ENCODE results near the gene CCDC137. TPM values are rescaled to one million over a fixed set of nuclear protein-coding genes. Genes with fewer than 3 reads are reported as not detected.
A peak's percentile ranks its signal among the peaks of the same experiment; 100 is the strongest.

Gene CCDC137
- total RNA-seq, 2 experiments from 2014 or later, result 39.4 to 61.4 TPM

GRCh38 chr17:81682565-81683207 lies 16.1 kb downstream of the CCDC137 start:
- Histone ChIP-seq H3K9me3 (ENCODE audit: low read length) (no peaks in the 10 kb centered on the region), H3K4me3 (ENCODE audit: low read depth, low read length, poor library complexity, severe bottlenecking) (peak overlapping the region; percentile 78), H2AFZ (ENCODE audit: low read length) (peak overlapping the region; percentile 24; the same call in 1 of the 2 replicates), H3K4me2 (ENCODE audit: low read length) (peak overlapping the region; percentile 93), H3K27ac (ENCODE audit: low read depth, low read length, poor library complexity, severe bottlenecking) (peak overlapping the region; percentile 29), H3K36me3 (ENCODE audit: insufficient read depth, low read length) (peaks cover 33% of the 10 kb centered on the region), H4K20me1 (ENCODE audit: insufficient read depth, low read length) (peaks cover 5% of the 10 kb centered on the region; the same call in 1 of the 2 replicates), H3K9me2 (ENCODE audit: insufficient read depth, low read length) (no peaks in the 10 kb centered on the region), H3K79me2 (ENCODE audit: insufficient read depth, low read depth, low read length) (peaks cover 43% of the 10 kb centered on the region), H3K4me1 (ENCODE audit: insufficient read depth, low read length, poor library complexity, severe bottlenecking) (peaks cover 23% of the 10 kb centered on the region)
- no TSS peak for BruUV-seq (replicated peaks)
- no peak for TF ChIP-seq CTCF (conservative IDR thresholded peaks at IDR 0.05; ENCODE audit: low read length)
- no peak for TF ChIP-seq EZH2phosphoT487 (IDR thresholded peaks at IDR 0.05; ENCODE audit: borderline replicate concordance, low read depth, low read length)
- intact Hi-C loops (cut with micrococcal nuclease; ENCODE audit: unreplicated experiment), result loop anchor here (1.0 to 5.0 kb wide), 4 partner anchors 15 to 415 kb away; partner anchors contain the start of genes FASN and MRPL12
- POLR2A ChIA-PET, result interaction anchor here (0.6 to 1.7 kb wide), 5 partner anchors 14 to 30 kb away, joined by 3 to 12 read pairs (median 6); partner anchors contain the start of genes CCDC137, MRPL12 and OXLD1
- no peak for DNase-seq (ENCODE audit: low spot score)
- CTCF ChIA-PET (ENCODE audit: unreplicated experiment), result interaction anchor here (0.6 kb wide), 1 partner anchor 7 kb away, joined by 3 read pairs; no protein-coding TSS in a partner anchor

- no peak for DNase-seq (ENCODE audit: low spot score)
- POLR2A ChIA-PET, result interaction anchor here (0.6 to 1.7 kb wide), 6 partner anchors 15 to 165 kb away, joined by 3 to 12 read pairs (median 6); partner anchors contain the start of genes CCDC137, MRPL12 and OXLD1
- intact Hi-C loops (cut with micrococcal nuclease; ENCODE audit: unreplicated experiment), result loop anchor here (1.0 to 5.0 kb wide), 4 partner anchors 16 to 414 kb away; partner anchors contain the start of genes FASN and MRPL12
Measured at GRCh38 chr17:81683208-81683583, 16.7 kb downstream of the CCDC137 start.

More at GRCh38 chr17:81683208-81683583, 16.7 kb downstream of the CCDC137 start:
- peak overlapping the region; percentile 93 for H3K4me2 ChIP-seq (ENCODE audit: low read length)
- CTCF ChIA-PET (ENCODE audit: unreplicated experiment), result interaction anchor here (0.6 to 0.7 kb wide), 2 partner anchors 8 to 51 kb away, joined by 3 to 4 read pairs; no protein-coding TSS in a partner anchor
- H2AFZ ChIP-seq (ENCODE audit: low read length), result peak overlapping the region; percentile 24; the same call in 1 of the 2 replicates
- no peaks in the 10 kb centered on the region for H3K9me2 ChIP-seq (ENCODE audit: insufficient read depth, low read length)
- H3K4me3 ChIP-seq (ENCODE audit: low read depth, low read length, poor library complexity, severe bottlenecking), result peak overlapping the region; percentile 78
- peaks cover 23% of the 10 kb centered on the region for H3K4me1 ChIP-seq (ENCODE audit: insufficient read depth, low read length, poor library complexity, severe bottlenecking)
- no TSS peak for BruUV-seq (replicated peaks)
- peaks cover 5% of the 10 kb centered on the region; the same call in 1 of the 2 replicates for H4K20me1 ChIP-seq (ENCODE audit: insufficient read depth, low read length)
- no peaks in the 10 kb centered on the region for H3K9me3 ChIP-seq (ENCODE audit: low read length)
- H3K36me3 ChIP-seq (ENCODE audit: insufficient read depth, low read length), result peaks cover 38% of the 10 kb centered on the region
- TF ChIP-seq EZH2phosphoT487 (IDR thresholded peaks at IDR 0.05; ENCODE audit: borderline replicate concordance, low read depth, low read length), result no peak
- TF ChIP-seq CTCF (conservative IDR thresholded peaks at IDR 0.05; ENCODE audit: low read length), result no peak
- H3K27ac ChIP-seq (ENCODE audit: low read depth, low read length, poor library complexity, severe bottlenecking), result peak overlapping the region; percentile 29
- peaks cover 43% of the 10 kb centered on the region for H3K79me2 ChIP-seq (ENCODE audit: insufficient read depth, low read depth, low read length)

Data from OCI-LY7 (cell line).